GM21526 (cell line): ENCODE measurements around the gene NR4A3.

ENCODE experiments used
- ATAC-seq: cut with Tn5 transposase; IDR thresholded peaks from one replicate; pipeline ENCODE4 v1.9.1; 2021; ENCODE audit warnings: moderate library complexity; ENCODE audit not compliant: unreplicated experiment, low FRiP score

The NR4A3 gene

DNA sequence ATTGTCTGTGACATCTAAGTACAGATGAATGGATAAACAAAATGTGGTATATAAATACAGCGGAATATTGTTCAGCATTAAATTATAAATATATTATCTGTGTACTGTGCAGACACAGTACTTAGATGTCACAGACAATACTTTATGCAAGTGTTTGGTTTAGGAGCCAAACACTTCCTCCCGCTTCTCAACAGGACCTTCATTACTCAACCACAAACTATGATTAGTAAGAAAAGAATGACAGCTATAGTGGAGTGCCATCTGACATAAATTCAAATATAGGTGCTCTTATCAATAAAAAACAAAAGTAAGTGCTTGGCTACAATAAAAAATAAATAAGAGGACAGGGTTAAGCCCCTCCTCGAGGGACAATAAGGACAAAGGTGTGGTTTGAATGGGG lies 45.9 kb downstream of the NR4A3 start:
- ATAC-seq, result no peak

DNA sequence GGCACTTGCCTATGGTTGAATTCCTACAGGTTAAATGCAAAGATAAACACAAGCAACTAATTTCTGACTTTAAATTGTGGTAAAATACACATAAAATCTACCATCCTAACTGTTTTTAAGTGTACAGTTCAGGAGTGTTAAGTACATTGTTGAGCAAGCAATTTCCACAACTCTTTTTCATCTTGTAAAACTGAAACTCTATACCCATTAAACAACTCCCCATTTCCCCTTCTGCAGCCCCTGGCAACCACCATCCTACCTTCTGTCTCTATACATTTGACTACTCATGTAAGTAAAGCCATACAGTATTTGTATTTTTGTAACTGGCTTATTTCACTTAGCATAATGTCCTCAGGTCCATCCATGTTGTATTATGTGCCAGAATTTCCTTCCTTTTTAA lies 46.3 kb downstream of the NR4A3 start:
- ATAC-seq, result peak; percentile 39

DNA sequence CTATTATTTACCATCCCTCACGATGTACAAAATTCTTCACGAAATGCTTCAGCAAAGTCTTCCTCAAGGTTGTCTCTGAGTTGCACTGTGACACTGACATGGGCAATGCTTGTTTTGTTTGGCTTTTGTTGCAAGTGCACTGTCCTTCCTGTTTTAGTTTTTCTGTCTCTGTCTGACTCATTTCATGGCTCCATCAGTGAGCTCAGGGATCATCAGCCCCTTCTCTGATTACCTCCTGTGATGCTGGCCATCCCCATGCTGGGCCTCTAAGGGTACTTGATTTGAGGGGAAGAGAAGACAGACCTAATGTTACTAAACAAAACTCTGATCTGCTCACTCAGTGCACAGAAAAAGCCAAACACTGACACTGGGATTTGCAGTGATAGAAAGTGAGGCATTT lies 47.2 kb downstream of the NR4A3 start:
- peak; percentile 64 for ATAC-seq

DNA sequence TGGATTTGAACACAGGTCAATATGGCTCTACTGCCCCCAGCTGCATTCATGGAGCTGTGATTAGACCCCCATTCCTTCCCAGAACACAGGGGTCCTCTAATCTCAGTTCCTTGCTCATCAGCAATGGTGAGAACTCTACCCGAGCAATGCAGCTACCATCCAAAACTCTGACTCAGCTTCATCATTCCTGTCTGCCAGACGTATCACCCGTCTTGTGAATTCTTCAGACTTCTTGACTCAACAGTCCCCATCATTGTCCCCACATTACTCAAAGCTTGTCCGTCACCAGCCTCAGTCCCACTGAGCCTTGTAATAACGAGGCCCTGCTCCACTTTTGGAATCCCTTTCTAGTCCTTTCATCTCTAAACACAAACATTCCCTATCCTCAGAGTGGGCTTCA lies 48.4 kb downstream of the NR4A3 start:
- no peak for ATAC-seq

DNA sequence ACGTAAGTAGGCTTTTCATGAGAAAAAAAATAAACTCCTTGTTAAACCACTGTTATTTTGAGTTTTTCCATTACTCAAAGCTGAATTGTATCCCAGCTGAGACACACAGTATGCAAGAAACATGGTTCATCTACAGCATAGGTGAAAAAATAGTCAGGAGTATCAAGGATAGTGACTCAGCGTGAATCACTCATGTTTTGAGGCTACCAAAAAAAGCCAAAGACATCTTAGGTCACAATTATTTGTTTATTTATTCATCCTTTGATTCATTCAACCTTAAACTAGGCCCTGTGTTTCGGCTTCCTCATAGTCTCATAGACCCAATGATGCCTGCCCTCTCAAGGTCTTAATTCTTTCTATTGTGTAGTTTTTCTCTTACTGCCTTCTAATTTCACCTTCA lies 51.8 kb downstream of the NR4A3 start:
- ATAC-seq, result no peak

DNA sequence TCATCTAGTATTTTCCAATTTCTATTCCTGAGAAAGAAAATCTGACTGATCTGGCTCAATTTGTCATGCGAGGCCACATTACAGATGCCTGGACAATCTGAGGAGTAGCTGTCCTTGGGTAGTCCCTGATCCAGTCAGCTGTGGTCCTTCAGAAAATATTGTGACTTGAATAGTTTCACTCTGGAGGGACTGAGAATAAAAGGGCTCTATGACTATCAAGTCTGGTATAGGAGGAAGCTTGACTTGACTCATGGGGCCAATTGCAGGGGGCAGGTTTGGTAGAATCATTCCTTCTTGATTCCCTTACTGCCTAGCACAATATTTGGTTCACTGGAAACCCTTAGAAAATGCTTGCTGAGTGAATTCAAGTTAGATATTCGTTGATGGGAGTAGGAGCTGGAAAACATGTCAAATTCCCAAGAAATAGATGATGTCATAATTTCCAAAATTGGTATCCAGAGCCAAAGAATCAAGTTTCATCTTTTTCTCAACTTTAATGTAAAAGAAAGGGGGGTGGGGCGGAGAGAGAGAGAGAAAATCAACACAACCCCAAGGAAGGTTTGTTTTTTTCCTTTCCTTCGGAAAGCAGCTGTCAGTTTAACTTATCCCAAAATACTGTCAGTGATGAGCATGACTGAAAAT lies 52.4 kb downstream of the NR4A3 start:
- no peak for ATAC-seq

DNA sequence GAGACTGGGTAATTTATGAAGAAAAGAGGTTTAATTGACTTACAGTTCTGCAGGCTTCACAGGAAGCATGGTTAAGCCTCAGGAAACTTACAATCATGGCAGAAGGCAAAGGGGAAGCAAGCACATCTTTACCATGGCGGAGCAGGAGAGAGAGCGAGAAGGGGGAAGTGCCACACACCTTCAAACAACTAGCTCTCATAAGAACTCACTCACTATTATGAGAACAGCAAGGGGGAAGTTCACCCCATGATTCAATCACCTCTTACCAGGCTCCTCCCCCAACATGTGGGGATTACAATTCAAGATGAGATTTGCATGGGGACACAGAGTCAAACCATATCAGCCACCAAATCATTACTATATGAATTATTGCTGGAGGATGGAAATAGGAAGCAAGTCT lies 54.5 kb downstream of the NR4A3 start:
- no peak for ATAC-seq

DNA sequence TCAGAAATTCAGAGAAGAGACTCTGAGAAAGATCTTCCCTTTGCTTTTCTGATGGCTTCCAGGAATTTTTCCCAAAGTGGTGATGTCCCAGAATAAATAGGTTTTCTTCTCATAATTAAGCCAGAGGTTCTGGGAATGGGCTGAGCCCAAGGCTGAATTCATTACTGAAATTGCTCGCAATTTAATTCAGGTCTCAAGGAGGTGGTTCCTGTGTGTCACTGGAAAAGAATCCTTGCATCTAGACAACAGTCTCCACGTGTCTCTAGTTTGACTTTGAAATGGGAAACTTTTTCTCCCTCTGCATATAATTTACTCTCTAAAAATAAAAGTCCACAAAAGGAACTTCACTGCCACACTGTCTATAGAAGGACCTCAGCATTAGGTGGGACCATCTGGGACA lies 57.0 kb downstream of the NR4A3 start:
- no peak for ATAC-seq

DNA sequence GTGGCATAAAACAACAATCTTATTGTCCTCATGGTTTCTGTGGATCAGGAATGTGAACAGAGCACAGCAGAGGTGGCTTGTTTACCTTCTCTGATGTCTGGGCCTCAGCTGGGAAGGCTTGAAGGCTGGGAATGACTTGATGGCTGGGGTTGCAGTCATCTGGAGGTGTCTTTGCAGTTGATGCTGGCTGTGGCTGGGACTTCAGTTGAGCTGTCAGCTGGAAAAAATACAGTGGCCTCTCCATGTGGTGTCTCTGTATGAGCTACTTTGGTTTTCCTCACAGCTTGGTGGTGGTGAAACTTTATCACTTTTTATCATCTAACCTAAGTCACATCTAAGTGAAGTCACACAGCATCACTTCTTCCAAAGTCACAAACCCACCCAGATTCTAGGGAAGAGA lies 60.1 kb downstream of the NR4A3 start:
- ATAC-seq, result no peak

DNA sequence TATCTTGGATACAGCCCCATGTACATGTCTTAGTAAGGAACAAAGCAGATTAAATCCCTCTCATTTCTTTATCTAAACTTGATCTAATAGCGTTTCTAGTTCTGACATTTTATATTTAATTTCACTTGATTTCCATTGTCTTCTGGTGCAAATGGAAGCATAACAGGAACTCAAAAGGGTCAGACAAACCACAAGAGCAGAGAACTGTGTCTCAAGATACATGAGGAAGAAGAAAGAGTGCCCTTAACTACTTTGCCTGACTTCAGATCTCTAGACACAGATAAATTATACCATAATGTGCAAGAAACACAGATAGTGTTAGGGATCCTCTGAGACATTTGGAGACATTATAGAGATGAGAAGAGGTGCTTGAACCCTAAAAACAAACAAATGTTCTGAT lies 64.1 kb downstream of the NR4A3 start:
- ATAC-seq, result no peak

DNA sequence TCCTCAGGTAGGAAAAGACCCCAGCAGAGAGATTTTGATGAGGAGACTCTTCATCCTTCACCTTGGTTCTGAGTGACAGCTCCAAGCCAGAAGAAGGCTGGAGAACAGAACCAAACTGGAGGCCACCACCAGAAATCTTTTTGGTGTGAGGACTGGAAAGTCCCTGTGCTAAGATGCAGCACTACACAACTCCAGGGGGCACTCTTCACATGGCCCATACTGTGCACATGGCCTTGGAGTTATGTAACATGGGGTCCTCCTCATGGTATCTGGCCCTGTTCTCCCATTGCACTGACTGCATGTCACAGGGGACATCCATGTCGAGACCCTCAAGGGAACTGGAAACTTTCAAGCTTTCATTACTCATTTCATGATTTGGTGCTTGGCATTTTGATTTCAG lies 67.4 kb downstream of the NR4A3 start:
- ATAC-seq, result no peak

DNA sequence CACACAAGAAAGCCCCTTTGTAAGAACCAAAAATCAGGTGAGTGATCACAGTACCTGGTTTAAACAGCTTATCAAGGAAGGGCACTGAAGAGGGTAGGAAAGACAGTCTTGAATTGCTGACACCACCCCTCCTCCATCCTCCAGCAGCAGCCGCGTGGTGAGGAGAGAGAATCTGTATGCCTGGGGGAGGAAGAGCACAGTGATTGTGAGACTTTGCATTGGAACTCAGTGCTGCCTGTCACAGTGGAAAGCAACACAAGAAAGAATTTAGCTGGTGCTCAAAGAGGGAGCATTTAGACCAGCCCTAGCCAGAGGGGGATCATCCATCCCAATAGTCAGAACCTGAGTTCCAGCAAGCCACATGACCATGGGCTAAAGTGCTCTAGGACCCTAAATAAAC lies 73.1 kb downstream of the NR4A3 start:
- no peak for ATAC-seq

DNA sequence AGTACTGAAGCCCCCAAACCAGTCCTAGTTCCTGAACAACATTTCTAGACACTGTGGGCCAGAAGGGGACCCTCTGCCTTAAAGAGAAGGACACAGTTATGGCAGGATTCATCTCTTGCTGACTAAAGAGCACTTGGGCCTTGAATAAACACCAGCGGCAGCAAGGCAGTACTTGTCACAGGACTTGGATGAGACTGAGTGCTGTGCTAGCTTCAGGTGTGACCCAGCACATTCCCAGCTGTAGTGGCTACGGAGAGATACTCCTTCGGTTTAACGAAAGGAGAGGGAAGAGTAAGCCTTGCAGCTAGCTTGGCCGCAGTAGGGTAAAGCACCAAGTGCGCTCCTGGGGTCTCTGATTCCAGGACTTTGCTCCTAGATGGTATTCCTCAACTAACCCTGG lies 73.8 kb downstream of the NR4A3 start:
- no peak for ATAC-seq

DNA sequence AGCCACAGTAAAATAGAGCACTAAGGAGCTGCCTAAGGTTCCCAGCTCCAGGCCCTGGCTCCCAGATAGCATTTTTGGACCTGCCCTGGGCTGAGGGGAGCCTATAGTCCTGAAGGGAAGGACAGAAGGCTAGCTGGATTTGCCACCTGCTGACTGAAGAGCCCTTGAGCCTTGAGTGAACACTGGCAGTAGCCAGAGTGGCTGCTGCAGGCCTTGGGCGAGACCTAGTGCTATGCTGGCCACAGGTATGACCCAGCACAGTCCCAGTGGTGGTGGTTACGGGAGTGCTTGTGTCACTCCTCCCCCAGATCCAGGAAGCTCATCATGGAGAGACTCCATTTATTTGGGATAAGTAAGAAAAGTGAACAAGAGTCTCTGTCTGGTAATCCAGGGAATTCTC lies 74.4 kb downstream of the NR4A3 start:
- ATAC-seq, result no peak

DNA sequence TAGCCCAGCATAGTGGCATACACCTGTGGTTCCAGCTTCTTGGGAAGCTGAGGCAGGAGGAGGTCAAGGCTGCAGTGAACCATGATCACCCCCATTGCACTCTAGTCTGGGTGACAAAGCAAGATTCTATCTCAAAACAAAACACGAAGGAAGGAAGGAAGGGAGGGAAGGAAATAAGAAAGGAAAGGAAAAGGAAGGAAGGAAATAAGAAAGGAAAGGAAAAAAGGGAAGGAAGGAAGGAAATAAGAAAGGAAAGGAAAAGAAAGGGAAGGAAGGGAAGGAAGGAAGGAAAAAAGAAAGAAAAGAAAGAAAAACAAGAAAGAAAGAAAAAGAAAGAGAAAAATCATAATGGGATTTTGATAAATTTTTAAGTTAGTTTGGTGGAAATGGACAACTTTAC lies 81.7 kb downstream of the NR4A3 start:
- ATAC-seq, result no peak

DNA sequence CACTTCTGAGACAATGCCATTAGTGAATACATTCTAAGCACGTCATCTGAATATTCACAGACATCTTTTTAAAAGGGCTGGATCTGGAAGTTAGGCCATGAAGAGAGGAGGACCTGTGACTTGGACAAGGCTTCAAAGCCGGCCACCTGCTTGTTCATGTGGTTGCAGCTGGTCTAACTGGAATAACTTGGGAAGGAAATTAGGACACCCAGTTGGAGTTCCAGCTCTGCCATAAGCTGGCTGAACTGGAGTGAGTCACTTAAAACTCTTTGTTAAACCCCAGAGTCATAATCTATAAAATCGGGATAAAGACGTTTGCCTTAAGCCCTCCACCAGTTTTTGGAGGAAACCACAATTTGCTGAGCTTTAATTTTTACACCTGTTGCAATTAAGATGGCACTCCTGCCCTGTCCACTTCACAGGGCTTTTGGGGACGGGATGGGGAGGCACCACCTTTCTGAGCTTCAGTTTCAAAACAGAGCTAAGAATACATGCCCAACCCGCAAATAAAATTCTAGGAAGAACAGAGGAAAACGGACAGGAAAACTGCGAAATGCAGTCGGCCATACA lies 84.2 kb downstream of the NR4A3 start:
- no peak for ATAC-seq

DNA sequence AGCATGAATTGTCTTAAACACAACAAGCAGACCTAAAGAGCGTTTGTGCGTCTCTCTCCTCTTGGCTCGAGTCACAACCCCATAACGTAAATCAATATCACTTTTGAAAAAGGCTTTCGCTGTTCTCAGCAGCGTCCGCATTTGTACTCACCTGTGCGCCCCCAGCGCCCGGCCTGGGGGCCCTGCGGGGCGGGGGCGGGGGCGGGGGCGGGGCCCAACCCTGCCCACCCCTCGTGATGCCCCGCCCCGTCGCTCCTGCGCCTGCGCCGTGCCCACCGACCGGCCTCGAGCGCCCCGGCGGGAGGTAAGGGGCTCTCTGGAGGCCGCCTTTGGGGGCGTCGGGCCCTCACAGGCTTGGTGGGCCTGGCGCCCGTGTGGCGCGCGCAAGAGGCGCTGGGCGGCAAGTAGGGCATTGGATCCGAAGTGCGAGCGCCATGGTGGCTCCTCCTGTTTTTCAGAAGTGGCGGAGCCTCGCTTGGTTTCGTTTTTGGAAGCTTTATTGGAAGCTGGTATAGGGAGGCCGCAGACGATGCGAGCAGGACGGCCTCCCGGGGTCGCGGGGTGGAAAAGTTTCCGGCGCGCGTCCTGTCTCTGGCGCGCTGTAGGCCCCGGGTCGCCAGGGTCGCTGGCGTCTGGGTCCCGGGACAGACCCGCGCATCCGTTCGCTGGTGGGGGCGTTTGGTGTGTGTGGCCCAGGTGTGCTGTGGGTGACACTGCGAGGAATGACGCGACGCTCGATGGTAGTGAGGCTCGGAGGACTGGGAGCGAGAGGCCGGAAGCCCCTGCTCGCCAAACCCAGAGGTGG lies 84.9 kb downstream of the NR4A3 start, which contains the start of gene STX17:
STX17 (plus strand) TSS at position 252 of the 805 bp plus-strand sequence. CDS start 8,586 bp downstream, outside the sequence.
- peak; percentile 90 for ATAC-seq

DNA sequence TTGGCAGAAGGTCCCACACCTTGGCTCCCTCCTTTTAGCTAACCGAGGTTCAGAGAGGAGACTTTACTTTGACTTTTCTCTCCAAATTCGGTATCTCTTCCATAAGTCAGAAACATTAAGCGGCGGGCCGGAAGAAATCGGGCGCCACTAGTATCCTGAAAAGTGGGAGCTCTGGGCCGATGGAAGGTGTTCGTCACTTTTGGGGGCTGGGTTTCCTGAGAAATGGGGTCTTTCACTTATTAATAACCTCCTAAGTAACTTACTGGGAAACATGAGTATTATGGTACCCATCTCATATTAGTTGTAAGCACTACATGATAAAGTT lies 85.5 kb downstream of the NR4A3 start:
- ATAC-seq, result no peak

DNA sequence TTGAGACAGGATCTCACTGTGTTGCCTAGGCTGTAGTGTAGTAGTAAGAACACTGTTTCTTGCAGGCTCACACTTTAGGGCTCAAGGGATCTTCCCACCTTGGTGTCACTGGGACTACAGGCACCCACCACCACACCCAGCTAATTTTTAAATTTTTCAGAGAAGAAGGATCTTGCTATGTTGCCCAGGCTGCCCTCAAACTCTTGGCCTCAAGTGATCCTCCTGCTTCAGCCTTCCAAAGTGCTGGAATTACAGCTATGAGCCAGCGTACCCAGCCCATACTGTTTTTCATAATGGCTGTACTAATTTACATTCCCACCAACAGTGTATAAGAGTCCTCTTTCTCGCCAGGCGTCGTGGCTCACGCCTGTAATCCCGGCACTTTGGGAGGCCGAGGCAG lies 89.9 kb downstream of the NR4A3 start:
- no peak for ATAC-seq
